K562 (cell line): ENCODE data around the gene GEMIN2. TPM values are rescaled to one million over a fixed set of nuclear protein-coding genes. Genes with fewer than 3 reads are reported as not detected.
A peak's percentile ranks its signal among the peaks of the same experiment; 100 is the strongest.

Source experiments
- CBX1 ChIP-seq: sonication (generic); IDR thresholded peaks from 2 replicates; pipeline ENCODE4 v1.6.1; 2016; ENCODE audit warnings: antibody characterized with exemption, low read depth, mild to moderate bottlenecking
- CTBP1 ChIP-seq: fragments of 450-650 bp; IDR thresholded peaks from 2 replicates; pipeline ENCODE4 v1.6.1; 2016; ENCODE audit warnings: borderline replicate concordance
- ETV1 ChIP-seq: fragments of 450-650 bp; conservative IDR thresholded peaks from 2 replicates; pipeline ENCODE4 v1.6.1; 2016; ENCODE audit warnings: missing genetic modification characterization, control low read depth, low read depth, missing compliant biosample characterization
- FOXP1 ChIP-seq: sonication (generic); formaldehyde crosslinking; IDR thresholded peaks from 2 replicates; pipeline ENCODE4 v1.8.0; 2022; ENCODE audit warnings: mild to moderate bottlenecking, missing genetic modification reagents
- GABPA ChIP-seq: fragments of 200-800 bp; sonication (Bioruptor generic); conservative IDR thresholded peaks from 2 replicates; pipeline ENCODE4 v1.6.1; 2016; ENCODE audit warnings: low read depth, missing genetic modification characterization, missing compliant biosample characterization
- GABPB1 ChIP-seq: sonication (generic); formaldehyde crosslinking; IDR thresholded peaks from 2 replicates; pipeline ENCODE4 v1.8.0; 2022; ENCODE audit warnings: mild to moderate bottlenecking, missing genetic modification reagents
- HDAC2 ChIP-seq: fragments of 450-650 bp; IDR thresholded peaks from 2 replicates; pipeline ENCODE4 v1.6.1; 2016; ENCODE audit warnings: mild to moderate bottlenecking
- LCOR ChIP-seq: sonication (generic); formaldehyde crosslinking; IDR thresholded peaks from 2 replicates; pipeline ENCODE4 v1.8.0; 2022; ENCODE audit warnings: mild to moderate bottlenecking, missing genetic modification reagents
- MEIS2 ChIP-seq: fragments of 450-650 bp; IDR thresholded peaks from 2 replicates; pipeline ENCODE4 v1.6.1; 2014; ENCODE audit warnings: mild to moderate bottlenecking; ENCODE audit not compliant: partially characterized antibody
- MTA3 ChIP-seq: fragments of 450-650 bp; formaldehyde crosslinking; IDR thresholded peaks from 2 replicates; pipeline ENCODE4 v1.6.1; 2017; ENCODE audit warnings: mild to moderate bottlenecking, borderline replicate concordance
- MYC ChIP-seq, 2 experiments: fragments of 250-450 bp in 1 of 2; sonication (Bioruptor Pico) in 1 of 2; IDR thresholded peaks; 2 replicates each; pipeline versions ENCODE4 v1.5.1 to v1.6.1; 2012 to 2021; ENCODE audit warnings: low read depth in 2 of 2, borderline replicate concordance in 1 of 2, improper control_type of control experiment in 1 of 2, low read length in 1 of 2, mild to moderate bottlenecking in 1 of 2, moderate library complexity in 1 of 2
- NFRKB ChIP-seq: fragments of 450-650 bp; IDR thresholded peaks from 2 replicates; pipeline ENCODE4 v1.6.1; 2016; ENCODE audit warnings: low read depth
- PCBP2 ChIP-seq: fragments of 200-400 bp; formaldehyde crosslinking; IDR thresholded peaks from 2 replicates; pipeline ENCODE4 v1.6.1; 2018; ENCODE audit warnings: low read length, low read depth, mild to moderate bottlenecking, moderate library complexity; ENCODE audit not compliant: poor library complexity, severe bottlenecking
- PHF20 ChIP-seq: fragments of 450-650 bp; IDR thresholded peaks from 2 replicates; pipeline ENCODE4 v1.6.1; 2018; ENCODE audit not compliant: partially characterized antibody
- PHF21A ChIP-seq: fragments of 450-650 bp; IDR thresholded peaks from 2 replicates; pipeline ENCODE4 v1.6.1; 2017; ENCODE audit warnings: low read depth, borderline replicate concordance
- POLR2A ChIP-seq: fragments of 450-650 bp; conservative IDR thresholded peaks from 2 replicates; pipeline ENCODE4 v1.6.1; 2016
- RNF219 ChIP-seq: fragments of 250-450 bp; sonication (Bioruptor Pico); IDR thresholded peaks from 2 replicates; pipeline ENCODE4 v1.5.0; 2022; ENCODE audit warnings: mild to moderate bottlenecking
- SMAD4 ChIP-seq: fragments of 250-450 bp; sonication (Bioruptor Pico); conservative IDR thresholded peaks from 2 replicates; pipeline ENCODE4 v1.8.0; 2021; ENCODE audit warnings: inconsistent platforms, mild to moderate bottlenecking, moderate library complexity
- SMC3 ChIP-seq: conservative IDR thresholded peaks from 2 replicates; pipeline ENCODE4 v1.6.1; 2011; ENCODE audit warnings: low read depth, low read length, improper control_type of control experiment; ENCODE audit not compliant: insufficient read depth
- SUPT5H ChIP-seq: fragments of 450-650 bp; IDR thresholded peaks from 2 replicates; pipeline ENCODE4 v1.6.1; 2016
- TEAD4 ChIP-seq, 2 experiments: sonication (generic) in 1 of 2; formaldehyde crosslinking in 1 of 2; IDR thresholded peaks; 2 replicates each; pipeline versions ENCODE4 v1.6.1 to v1.8.0; 2012 to 2022; ENCODE audit warnings: borderline replicate concordance in 1 of 2, inconsistent platforms in 1 of 2, low read length in 1 of 2, mild to moderate bottlenecking in 1 of 2, missing genetic modification reagents in 1 of 2
- ZKSCAN8 ChIP-seq: fragments of 200-800 bp; sonication (Bioruptor generic); IDR thresholded peaks from 2 replicates; pipeline ENCODE4 v1.6.1; 2016; ENCODE audit warnings: missing genetic modification characterization, missing compliant biosample characterization
- ZNF146 ChIP-seq: IDR thresholded peaks from one replicate; pipeline ENCODE4 v1.6.1; 2018; ENCODE audit warnings: missing compliant biosample characterization; ENCODE audit not compliant: unreplicated experiment
- ZNF253 ChIP-seq: fragments of 250-450 bp; sonication (Bioruptor Pico); conservative IDR thresholded peaks from 2 replicates; pipeline ENCODE4 v1.6.1; 2021; ENCODE audit warnings: mild to moderate bottlenecking
- ZNF41 ChIP-seq: fragments of 250-450 bp; sonication (Bioruptor Pico); conservative IDR thresholded peaks from 2 replicates; pipeline ENCODE4 v1.4.0; 2020; ENCODE audit warnings: mild to moderate bottlenecking
- ZNF644 ChIP-seq: fragments of 200-800 bp; sonication (Bioruptor generic); IDR thresholded peaks from 2 replicates; pipeline ENCODE4 v1.6.1; 2016; ENCODE audit warnings: low read depth, missing genetic modification characterization, missing compliant biosample characterization
- ZNF707 ChIP-seq: fragments of 250-450 bp; sonication (Bioruptor Pico); conservative IDR thresholded peaks from 2 replicates; pipeline ENCODE4 v1.8.0; 2022; ENCODE audit warnings: inconsistent platforms, mild to moderate bottlenecking, moderate library complexity
- ZNF785 ChIP-seq: fragments of 250-450 bp; sonication (Bioruptor Pico); IDR thresholded peaks from 2 replicates; pipeline ENCODE4 v1.4.0; 2020; ENCODE audit warnings: mild to moderate bottlenecking
- polyA plus RNA-seq, 8 experiments: library from polyadenylated mRNA; depleted of rRNA in 4 of 8; stranded (reverse) in 5 of 8; unstranded in 3 of 8; fragments of >200 nt; fragmentation: Nextera tagmentation in 2 of 8; fragmentation: Illumina TruSeq in 1 of 8; extraction: Ambion mirVana in 2 of 8; extraction: Trizol in 1 of 8; gene quantifications; 2 replicates each; pipeline versions ENCODE4 v1.2.1 to v1.2.3, GENCODE V29; 2011 to 2014; ENCODE audit warnings: inconsistent platforms in 1 of 8, missing spikeins in 1 of 8
- total RNA-seq, 7 experiments: library from RNA; depleted of rRNA in 6 of 7; stranded (reverse); fragments of >200 nt in 6 of 7; fragmentation: Illumina TruSeq in 2 of 7; extraction: Trizol in 2 of 7; gene quantifications; 2 replicates each; pipeline versions ENCODE4 v1.2.1 to v1.2.3, GENCODE V29; 2011 to 2021; ENCODE audit warnings: low replicate concordance in 1 of 7

GEMIN2 gene
- total and polyA plus RNA-seq, 9 of the 15 experiments (the other 6 are each of a cell fraction or from before 2014, with no cell fraction given): 23.0 to 87.6 (median 45.5) TPM

- no peak for TF ChIP-seq PCBP2
- TF ChIP-seq ZKSCAN8 (CRISPR knock-in tag): no peak
- TF ChIP-seq MTA3: 0 out of 2 replicates have a peak, but pooled peaks have one; percentile 47
- TF ChIP-seq ZNF41 (CRISPR knock-in tag): no peak
- TF ChIP-seq PHF20: peak; percentile 76
- 0 out of 2 replicates have a peak, but pooled peaks have one; percentile 51 for TF ChIP-seq MYC (IDR thresholded peaks at IDR 0.05; ENCODE audit: low read depth, low read length)
- no peak for TF ChIP-seq MYC (CRISPR knock-in tag; IDR thresholded peaks at IDR 0.05; ENCODE audit: borderline replicate concordance, low read depth)
- TF ChIP-seq POLR2A: peak; percentile 81
- peak; percentile 52; the same call in 1 of the 2 replicates for TF ChIP-seq ETV1 (tag)
- TF ChIP-seq RNF219 (CRISPR knock-in tag): no peak
- peak; percentile 75 for TF ChIP-seq GABPB1 (CRISPR knock-in tag)
- TF ChIP-seq ZNF644: no peak
- TF ChIP-seq CBX1: 0 out of 2 replicates have a peak, but pooled peaks have one; percentile 14
- no peak for TF ChIP-seq ZNF707 (CRISPR knock-in tag)
- no peak for TF ChIP-seq ZNF146 (CRISPR knock-in tag)
- TF ChIP-seq TEAD4 (IDR thresholded peaks at IDR 0.05; ENCODE audit: low read length): no peak
- no peak for TF ChIP-seq TEAD4 (CRISPR knock-in tag; IDR thresholded peaks at IDR 0.05; ENCODE audit: borderline replicate concordance)
- TF ChIP-seq HDAC2: peak; percentile 48; the same call in 1 of the 2 replicates
- TF ChIP-seq GABPA: peak; percentile 82
- 0 out of 2 replicates have a peak, but pooled peaks have one; percentile 51 for TF ChIP-seq NFRKB
- no peak for TF ChIP-seq ZNF253 (CRISPR knock-in tag)
- TF ChIP-seq SMC3: 0 out of 2 replicates have a peak, but pooled peaks have one; percentile 2
- TF ChIP-seq ZNF785 (CRISPR knock-in tag): no peak
- peak; percentile 87 for TF ChIP-seq SUPT5H
- no peak for TF ChIP-seq CTBP1
- 0 out of 2 replicates have a peak, but pooled peaks have one; percentile 36 for TF ChIP-seq LCOR (CRISPR knock-in tag)
- TF ChIP-seq SMAD4 (CRISPR knock-in tag): no peak
- TF ChIP-seq FOXP1 (CRISPR knock-in tag): no peak
- TF ChIP-seq PHF21A: no peak
- TF ChIP-seq MEIS2: no peak
Measured at GRCh38 chr14:39102969-39103957, 10.9 kb upstream of the GEMIN2 start, which contains the start of gene SEC23A (continued).
